PC-3 (cell line): ENCODE measurements around the gene CHPT1.

ENCODE experiments used
- EZH2 ChIP-seq: fragments of 300-600 bp; sonication (generic); IDR thresholded peaks from one replicate; pipeline ENCODE4 v1.6.1; 2017; ENCODE audit warnings: antibody characterized with exemption, mild to moderate bottlenecking, low read length; ENCODE audit not compliant: unreplicated experiment
- EZH2phosphoT487 ChIP-seq: fragments of 300-600 bp; sonication (generic); IDR thresholded peaks from 2 replicates; pipeline ENCODE4 v1.6.1; 2018; ENCODE audit warnings: mild to moderate bottlenecking, antibody characterized with exemption, low read length, borderline replicate concordance
- TF ChIP-seq, protein P1 (sequence below): fragments of 300-600 bp; sonication (generic); conservative IDR thresholded peaks from 2 replicates; pipeline ENCODE4 v1.5.1; 2017; ENCODE audit warnings: antibody characterized with exemption, low read depth, mild to moderate bottlenecking, low read length

GRCh38 chr12:101720118-101720517 is 22.7 kb downstream of the CHPT1 start:
- no peak for TF ChIP-seq EZH2phosphoT487
- TF ChIP-seq, protein P1, sequence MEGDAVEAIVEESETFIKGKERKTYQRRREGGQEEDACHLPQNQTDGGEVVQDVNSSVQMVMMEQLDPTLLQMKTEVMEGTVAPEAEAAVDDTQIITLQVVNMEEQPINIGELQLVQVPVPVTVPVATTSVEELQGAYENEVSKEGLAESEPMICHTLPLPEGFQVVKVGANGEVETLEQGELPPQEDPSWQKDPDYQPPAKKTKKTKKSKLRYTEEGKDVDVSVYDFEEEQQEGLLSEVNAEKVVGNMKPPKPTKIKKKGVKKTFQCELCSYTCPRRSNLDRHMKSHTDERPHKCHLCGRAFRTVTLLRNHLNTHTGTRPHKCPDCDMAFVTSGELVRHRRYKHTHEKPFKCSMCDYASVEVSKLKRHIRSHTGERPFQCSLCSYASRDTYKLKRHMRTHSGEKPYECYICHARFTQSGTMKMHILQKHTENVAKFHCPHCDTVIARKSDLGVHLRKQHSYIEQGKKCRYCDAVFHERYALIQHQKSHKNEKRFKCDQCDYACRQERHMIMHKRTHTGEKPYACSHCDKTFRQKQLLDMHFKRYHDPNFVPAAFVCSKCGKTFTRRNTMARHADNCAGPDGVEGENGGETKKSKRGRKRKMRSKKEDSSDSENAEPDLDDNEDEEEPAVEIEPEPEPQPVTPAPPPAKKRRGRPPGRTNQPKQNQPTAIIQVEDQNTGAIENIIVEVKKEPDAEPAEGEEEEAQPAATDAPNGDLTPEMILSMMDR = no peak
- TF ChIP-seq EZH2 = no peak
